HEK293 (cell line): ENCODE measurements around the gene FIBP.

Experiments used
- CTCF ChIA-PET: fragments of 350-600 bp; formaldehyde crosslinking; extraction: SDS; loops from one replicate; lab custom pipeline; 2021; ENCODE audit warnings: antibody characterized with exemption; lab: Yijun Ruan, JAX
- POLR2A ChIA-PET: fragments of 300-600 bp; formaldehyde crosslinking; extraction: SDS; loops from one replicate; lab custom pipeline; 2020; ENCODE audit warnings: antibody characterized with exemption, inconsistent platforms; lab: Yijun Ruan, JAX
- H3K27ac ChIP-seq: fragments of 200-500 bp; sonication (Bioruptor generic); 2 replicates; pipeline ENCODE4 v1.5.1; 2014; ENCODE audit warnings: low read depth, low read length, control low read depth, inconsistent platforms; ENCODE audit errors: extremely low read depth
- H3K36me3 ChIP-seq, 2 experiments: fragments of 200-500 bp in 1 of 2; sonication (Bioruptor generic) in 1 of 2; 1 replicate in 1 of 2; 2 replicates in 1 of 2; pipeline ENCODE4 v1.5.1; 2014 to 2017; ENCODE audit warnings: inconsistent platforms in 2 of 2, low read length in 2 of 2; ENCODE audit not compliant: control insufficient read depth in 2 of 2, insufficient read depth in 1 of 2
- H3K4me1 ChIP-seq: fragments of 200-500 bp; sonication (Bioruptor generic); 2 replicates; pipeline ENCODE4 v1.5.1; 2014; ENCODE audit warnings: mild to moderate bottlenecking, low read length, inconsistent platforms; ENCODE audit not compliant: control insufficient read depth, insufficient read depth
- H3K4me3 ChIP-seq: 2 replicates; pipeline ENCODE4 v1.5.1; 2011; ENCODE audit warnings: low read depth, mild to moderate bottlenecking, control low read depth, low read length, moderate library complexity
- H3K9me3 ChIP-seq: fragments of 200-500 bp; sonication (Bioruptor generic); 2 replicates; pipeline ENCODE4 v1.5.1; 2014; ENCODE audit warnings: low read depth, low read length, inconsistent platforms; ENCODE audit not compliant: control insufficient read depth, insufficient read depth
- BCL11B ChIP-seq: fragments of 450-650 bp; formaldehyde crosslinking; IDR thresholded peaks from 2 replicates; pipeline ENCODE4 v1.5.1; 2016; ENCODE audit warnings: low read depth, missing biosample characterization, missing genetic modification characterization
- CTCF ChIP-seq: fragments of 450-650 bp; formaldehyde crosslinking; IDR thresholded peaks from 2 replicates; pipeline ENCODE4 v1.5.1; 2016; ENCODE audit warnings: missing biosample characterization, missing genetic modification characterization
- GFI1B ChIP-seq: fragments of 450-650 bp; formaldehyde crosslinking; IDR thresholded peaks from 2 replicates; pipeline ENCODE4 v1.5.1; 2016; ENCODE audit warnings: missing biosample characterization, missing genetic modification characterization
- GLIS2 ChIP-seq: fragments of 450-650 bp; formaldehyde crosslinking; IDR thresholded peaks from 2 replicates; pipeline ENCODE4 v1.5.1; 2016; ENCODE audit warnings: missing biosample characterization, missing genetic modification characterization
- KLF1 ChIP-seq: fragments of 450-650 bp; formaldehyde crosslinking; IDR thresholded peaks from 2 replicates; pipeline ENCODE4 v1.5.1; 2016; ENCODE audit warnings: missing biosample characterization, missing genetic modification characterization
- KLF10 ChIP-seq: fragments of 450-650 bp; IDR thresholded peaks from 2 replicates; pipeline ENCODE4 v1.5.1; 2018; ENCODE audit warnings: missing biosample characterization, mild to moderate bottlenecking, missing genetic modification characterization
- KLF17 ChIP-seq: fragments of 450-650 bp; formaldehyde crosslinking; IDR thresholded peaks from 2 replicates; pipeline ENCODE4 v1.5.1; 2016; ENCODE audit warnings: missing biosample characterization, missing genetic modification characterization
- KLF9 ChIP-seq: fragments of 450-650 bp; formaldehyde crosslinking; IDR thresholded peaks from 2 replicates; pipeline ENCODE4 v1.5.1; 2016; ENCODE audit warnings: missing biosample characterization, missing genetic modification characterization, low read depth
- MZF1 ChIP-seq: fragments of 450-650 bp; formaldehyde crosslinking; IDR thresholded peaks from 2 replicates; pipeline ENCODE4 v1.5.1; 2017; ENCODE audit warnings: missing biosample characterization, missing genetic modification characterization, borderline replicate concordance
- SP7 ChIP-seq: fragments of 450-650 bp; formaldehyde crosslinking; IDR thresholded peaks from 2 replicates; pipeline ENCODE4 v1.5.1; 2016; ENCODE audit warnings: missing biosample characterization, missing genetic modification characterization
- YY2 ChIP-seq: fragments of 450-650 bp; formaldehyde crosslinking; IDR thresholded peaks from 2 replicates; pipeline ENCODE4 v1.5.1; 2016; ENCODE audit warnings: missing biosample characterization, missing genetic modification characterization
- ZBTB48 ChIP-seq: fragments of 450-650 bp; formaldehyde crosslinking; IDR thresholded peaks from 2 replicates; pipeline ENCODE4 v1.5.1; 2016; ENCODE audit warnings: missing biosample characterization, missing genetic modification characterization
- ZFP41 ChIP-seq: fragments of 450-650 bp; formaldehyde crosslinking; IDR thresholded peaks from 2 replicates; pipeline ENCODE4 v1.5.1; 2016; ENCODE audit warnings: missing biosample characterization, missing genetic modification characterization, borderline replicate concordance
- ZNF132 ChIP-seq: fragments of 450-650 bp; formaldehyde crosslinking; IDR thresholded peaks from 2 replicates; pipeline ENCODE4 v1.5.1; 2017; ENCODE audit warnings: missing biosample characterization, missing genetic modification characterization, borderline replicate concordance
- ZNF214 ChIP-seq: fragments of 450-650 bp; formaldehyde crosslinking; IDR thresholded peaks from 2 replicates; pipeline ENCODE4 v1.5.1; 2017; ENCODE audit warnings: missing biosample characterization, mild to moderate bottlenecking, missing genetic modification characterization, borderline replicate concordance
- ZNF311 ChIP-seq: fragments of 450-650 bp; formaldehyde crosslinking; IDR thresholded peaks from 2 replicates; pipeline ENCODE4 v1.5.1; 2017; ENCODE audit warnings: missing biosample characterization, missing genetic modification characterization, borderline replicate concordance
- ZNF324 ChIP-seq: fragments of 450-650 bp; formaldehyde crosslinking; IDR thresholded peaks from 2 replicates; pipeline ENCODE4 v1.5.1; 2016; ENCODE audit warnings: missing biosample characterization, missing genetic modification characterization
- ZNF391 ChIP-seq: fragments of 450-650 bp; formaldehyde crosslinking; IDR thresholded peaks from 2 replicates; pipeline ENCODE4 v1.5.1; 2016; ENCODE audit warnings: low read depth, missing biosample characterization, missing genetic modification characterization, borderline replicate concordance
- ZNF423 ChIP-seq: fragments of 450-650 bp; formaldehyde crosslinking; IDR thresholded peaks from 2 replicates; pipeline ENCODE4 v1.5.1; 2016; ENCODE audit warnings: missing biosample characterization, missing genetic modification characterization
- ZNF501 ChIP-seq: fragments of 450-650 bp; formaldehyde crosslinking; IDR thresholded peaks from 2 replicates; pipeline ENCODE4 v1.5.1; 2016; ENCODE audit warnings: missing biosample characterization, missing genetic modification characterization
- ZNF514 ChIP-seq: fragments of 450-650 bp; formaldehyde crosslinking; IDR thresholded peaks from 2 replicates; pipeline ENCODE4 v1.5.1; 2016; ENCODE audit warnings: missing biosample characterization, missing genetic modification characterization
- ZNF561 ChIP-seq: fragments of 450-650 bp; IDR thresholded peaks from 2 replicates; pipeline ENCODE4 v1.5.1; 2018; ENCODE audit warnings: missing biosample characterization, missing genetic modification characterization, borderline replicate concordance
- ZNF571 ChIP-seq: fragments of 450-650 bp; formaldehyde crosslinking; IDR thresholded peaks from 2 replicates; pipeline ENCODE4 v1.5.0; 2017; ENCODE audit warnings: missing biosample characterization, missing genetic modification characterization
- ZNF654 ChIP-seq: fragments of 450-650 bp; formaldehyde crosslinking; IDR thresholded peaks from 2 replicates; pipeline ENCODE4 v1.5.1; 2016; ENCODE audit warnings: low read depth, missing biosample characterization, missing genetic modification characterization
- ZNF660 ChIP-seq: fragments of 450-650 bp; IDR thresholded peaks from 2 replicates; pipeline ENCODE4 v1.5.1; 2018; ENCODE audit warnings: missing biosample characterization, mild to moderate bottlenecking, missing genetic modification characterization
- ZNF777 ChIP-seq: fragments of 450-650 bp; formaldehyde crosslinking; IDR thresholded peaks from 2 replicates; pipeline ENCODE4 v1.5.1; 2017; ENCODE audit warnings: missing biosample characterization, missing genetic modification characterization, borderline replicate concordance
- TF ChIP-seq, protein P1 (sequence below): fragments of 450-650 bp; formaldehyde crosslinking; IDR thresholded peaks from 2 replicates; pipeline ENCODE4 v1.5.1; 2016; ENCODE audit warnings: missing biosample characterization, missing genetic modification characterization, borderline replicate concordance
- TF ChIP-seq, protein P2 (sequence below): fragments of 450-650 bp; formaldehyde crosslinking; IDR thresholded peaks from 2 replicates; pipeline ENCODE4 v1.5.1; 2017; ENCODE audit warnings: missing biosample characterization, mild to moderate bottlenecking, missing genetic modification characterization, moderate library complexity

Gene FIBP

DNA sequence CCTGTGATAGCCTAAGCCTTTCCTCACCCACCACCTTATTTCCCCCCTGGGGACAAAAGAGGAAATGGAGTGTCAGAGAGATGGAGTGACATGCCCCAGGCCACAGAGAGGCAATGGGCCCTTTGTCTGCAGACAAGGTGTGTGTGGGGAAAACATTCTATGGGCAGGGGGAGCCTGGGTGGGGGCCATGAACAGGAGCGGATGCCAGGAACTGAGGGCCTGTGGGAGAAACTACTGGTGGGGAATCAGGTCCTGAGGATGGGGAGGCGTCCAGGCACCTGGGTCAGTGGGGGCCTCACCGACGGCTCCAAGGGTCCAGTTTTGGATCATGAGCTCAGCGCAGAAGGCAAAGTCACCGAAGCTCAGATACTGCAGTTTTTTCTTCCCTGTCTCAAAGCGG, 3.0 kb downstream of the FIBP start:
- H3K9me3 ChIP-seq: no peaks in the 10 kb centered on the region
- CTCF ChIA-PET: interaction anchor here (0.5 to 9.5 kb wide), 49 partner anchors 8 to 281 kb away, joined by 3 to 189 read pairs (median 5); partner anchors contain the start of genes CFL1, FOSL1, KAT5 and MUS81
- no peak overlapping the region for H3K27ac ChIP-seq
- POLR2A ChIA-PET: interaction anchor here (0.6 to 2.3 kb wide), 12 partner anchors 11 to 251 kb away, joined by 3 to 13 read pairs (median 6); partner anchors contain the start of genes CFL1, KAT5, MUS81 and RNASEH2C
- H3K4me1 ChIP-seq: no peaks in the 10 kb centered on the region
- H3K36me3 ChIP-seq: peaks cover 0 to 53% of the 10 kb centered on the region in 2 experiments; a peak in 2 of 3 replicates
- TF ChIP-seq ZNF324 (no peak), ZNF514 (no peak), GFI1B (tag by site-specific recombination) (no peak), YY2 (no peak), CTCF (tag by site-specific recombination) (no peak), ZNF391 (no peak), ZNF132 (no peak), ZNF777 (tag by site-specific recombination) (no peak), ZNF311 (tag by site-specific recombination) (no peak), ZFP41 (no peak), ZNF501 (tag by site-specific recombination) (no peak), ZNF423 (tag by site-specific recombination) (no peak), ZNF571 (tag by site-specific recombination) (no peak)
- TF ChIP-seq, protein P1, sequence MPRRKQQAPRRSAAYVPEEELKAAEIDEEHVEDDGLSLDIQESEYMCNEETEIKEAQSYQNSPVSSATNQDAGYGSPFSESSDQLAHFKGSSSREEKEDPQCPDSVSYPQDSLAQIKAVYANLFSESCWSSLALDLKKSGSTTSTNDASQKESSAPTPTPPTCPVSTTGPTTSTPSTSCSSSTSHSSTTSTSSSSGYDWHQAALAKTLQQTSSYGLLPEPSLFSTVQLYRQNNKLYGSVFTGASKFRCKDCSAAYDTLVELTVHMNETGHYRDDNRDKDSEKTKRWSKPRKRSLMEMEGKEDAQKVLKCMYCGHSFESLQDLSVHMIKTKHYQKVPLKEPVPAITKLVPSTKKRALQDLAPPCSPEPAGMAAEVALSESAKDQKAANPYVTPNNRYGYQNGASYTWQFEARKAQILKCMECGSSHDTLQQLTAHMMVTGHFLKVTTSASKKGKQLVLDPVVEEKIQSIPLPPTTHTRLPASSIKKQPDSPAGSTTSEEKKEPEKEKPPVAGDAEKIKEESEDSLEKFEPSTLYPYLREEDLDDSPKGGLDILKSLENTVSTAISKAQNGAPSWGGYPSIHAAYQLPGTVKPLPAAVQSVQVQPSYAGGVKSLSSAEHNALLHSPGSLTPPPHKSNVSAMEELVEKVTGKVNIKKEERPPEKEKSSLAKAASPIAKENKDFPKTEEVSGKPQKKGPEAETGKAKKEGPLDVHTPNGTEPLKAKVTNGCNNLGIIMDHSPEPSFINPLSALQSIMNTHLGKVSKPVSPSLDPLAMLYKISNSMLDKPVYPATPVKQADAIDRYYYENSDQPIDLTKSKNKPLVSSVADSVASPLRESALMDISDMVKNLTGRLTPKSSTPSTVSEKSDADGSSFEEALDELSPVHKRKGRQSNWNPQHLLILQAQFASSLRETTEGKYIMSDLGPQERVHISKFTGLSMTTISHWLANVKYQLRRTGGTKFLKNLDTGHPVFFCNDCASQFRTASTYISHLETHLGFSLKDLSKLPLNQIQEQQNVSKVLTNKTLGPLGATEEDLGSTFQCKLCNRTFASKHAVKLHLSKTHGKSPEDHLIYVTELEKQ: no peak
- TF ChIP-seq, protein P2, sequence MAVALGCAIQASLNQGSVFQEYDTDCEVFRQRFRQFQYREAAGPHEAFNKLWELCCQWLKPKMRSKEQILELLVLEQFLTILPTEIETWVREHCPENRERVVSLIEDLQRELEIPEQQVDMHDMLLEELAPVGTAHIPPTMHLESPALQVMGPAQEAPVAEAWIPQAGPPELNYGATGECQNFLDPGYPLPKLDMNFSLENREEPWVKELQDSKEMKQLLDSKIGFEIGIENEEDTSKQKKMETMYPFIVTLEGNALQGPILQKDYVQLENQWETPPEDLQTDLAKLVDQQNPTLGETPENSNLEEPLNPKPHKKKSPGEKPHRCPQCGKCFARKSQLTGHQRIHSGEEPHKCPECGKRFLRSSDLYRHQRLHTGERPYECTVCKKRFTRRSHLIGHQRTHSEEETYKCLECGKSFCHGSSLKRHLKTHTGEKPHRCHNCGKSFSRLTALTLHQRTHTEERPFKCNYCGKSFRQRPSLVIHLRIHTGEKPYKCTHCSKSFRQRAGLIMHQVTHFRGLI (tag by site-specific recombination): no peak
- H3K4me3 ChIP-seq: no peak overlapping the region

DNA sequence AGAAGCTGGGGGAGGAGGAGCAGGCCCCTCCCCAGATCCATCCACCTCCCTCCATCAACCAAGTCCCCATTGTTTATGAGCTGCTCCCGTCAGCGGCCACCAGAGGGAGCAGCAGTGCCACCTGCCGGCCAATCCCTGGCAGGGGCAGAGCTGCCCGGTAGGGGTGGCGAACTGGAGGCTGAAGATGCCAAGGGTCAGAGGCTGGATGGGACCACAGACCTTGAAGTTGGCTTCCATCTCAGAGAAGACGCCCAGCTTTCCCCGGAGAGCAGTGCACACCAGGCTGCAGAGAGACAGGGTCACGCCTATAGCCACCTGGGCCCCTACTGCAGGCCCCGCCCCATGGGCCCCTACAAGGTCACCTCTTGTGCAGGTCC, 3.6 kb downstream of the FIBP start:
- CTCF ChIA-PET: interaction anchor here (0.5 to 9.5 kb wide), 54 partner anchors 7 to 280 kb away, joined by 3 to 189 read pairs (median 5); partner anchors contain the start of genes CFL1, FOSL1, KAT5 and MUS81
- POLR2A ChIA-PET: interaction anchor here (0.6 to 2.3 kb wide), 12 partner anchors 11 to 252 kb away, joined by 3 to 13 read pairs (median 6); partner anchors contain the start of genes CFL1, KAT5, MUS81 and RNASEH2C
- H3K9me3 ChIP-seq: no peaks in the 10 kb centered on the region
- no peak overlapping the region for H3K4me3 ChIP-seq
- peaks cover 0 to 53% of the 10 kb centered on the region in 2 experiments; a peak in 2 of 3 replicates for H3K36me3 ChIP-seq
- H3K4me1 ChIP-seq: no peaks in the 10 kb centered on the region
- no peak overlapping the region for H3K27ac ChIP-seq
- TF ChIP-seq ZNF654 (tag by site-specific recombination) (peak; percentile 69), ZBTB48 (tag by site-specific recombination) (0 out of 2 replicates have a peak, but pooled peaks have one; percentile 15), SP7 (0 out of 2 replicates have a peak, but pooled peaks have one; percentile 27), ZNF561 (tag by site-specific recombination) (no peak), KLF9 (tag by site-specific recombination) (0 out of 2 replicates have a peak, but pooled peaks have one; percentile 27), BCL11B (tag by site-specific recombination) (peak; percentile 87), ZNF214 (tag by site-specific recombination) (no peak), ZNF501 (tag by site-specific recombination) (0 out of 2 replicates have a peak, but pooled peaks have one; percentile 28), MZF1 (tag by site-specific recombination) (no peak), KLF17 (tag by site-specific recombination) (0 out of 2 replicates have a peak, but pooled peaks have one; percentile 22), GLIS2 (tag by site-specific recombination) (0 out of 2 replicates have a peak, but pooled peaks have one; percentile 19), ZNF660 (0 out of 2 replicates have a peak, but pooled peaks have one; percentile 28), KLF10 (tag by site-specific recombination) (no peak), KLF1 (tag by site-specific recombination) (peak; percentile 19; the same call in 1 of the 2 replicates)
